Testis (tissue), 3 donors: ENCODE measurements around the gene CSRNP2. TPM values are rescaled to one million over a fixed set of nuclear protein-coding genes. Genes with fewer than 3 reads are reported as not detected.
A peak's percentile ranks its signal among the peaks of the same experiment; 100 is the strongest.

ENCODE experiments used
- DNase-seq: peaks from one replicate; pipeline ENCODE4 v3.0.0-alpha.2; 2019
- H3K27ac ChIP-seq, 2 donors: fragments of 200-600 bp; sonication (generic); one replicate each; pipeline ENCODE4 v1.5.1; 2019
- H3K27me3 ChIP-seq: fragments of 200-600 bp; sonication (generic); one replicate; pipeline ENCODE4 v1.5.1; 2019
- H3K36me3 ChIP-seq: fragments of 200-600 bp; sonication (generic); one replicate; pipeline ENCODE4 v1.5.1; 2017; ENCODE audit warnings: low read depth; ENCODE audit errors: missing control alignments
- H3K4me1 ChIP-seq: fragments of 200-600 bp; sonication (generic); one replicate; pipeline ENCODE4 v1.5.1; 2019
- H3K4me3 ChIP-seq, 2 donors: fragments of 200-600 bp; sonication (generic); one replicate each; pipeline ENCODE4 v1.5.1; 2017 to 2019
- H3K9me3 ChIP-seq: fragments of 200-600 bp; sonication (generic); one replicate; pipeline ENCODE4 v1.5.1; 2017
- POLR2A ChIP-seq: fragments of 450-650 bp; IDR thresholded peaks from one replicate; pipeline ENCODE4 v1.6.1; 2017; ENCODE audit warnings: antibody characterized with exemption, mild to moderate bottlenecking, moderate library complexity
- WGBS, 2 donors: methylation state at CpG; one replicate each; pipeline ENCODE4 v1.1.5; 2018; 5-methylcytosine and 5-hydroxymethylcytosine counted together
- intact Hi-C: fragments of 100-400 bp; cut with DNase I; formaldehyde crosslinking; loops from one replicate; pipeline ENCODE4 v1.15.1; 2023; ENCODE audit warnings: low total_unique reads
- polyA plus RNA-seq: library from polyadenylated mRNA; stranded (reverse); fragments of 350-450 nt; fragmentation: Illumina TruSeq; extraction: RNeasy Lipid Tissue Mini Kit (QIAGEN cat#74804); gene quantifications from one replicate; pipeline ENCODE4 v1.2.3, GENCODE V29; 2014; ENCODE audit warnings: low read depth, low replicate concordance; ENCODE audit not compliant: insufficient read depth
- small RNA-seq, 2 donors: library from RNA; depleted of rRNA; stranded (forward); fragments of <200 nt; gene quantifications; one replicate each; pipeline ENCODE3, GENCODE V24; 2016
- total RNA-seq, 2 donors: library from RNA; depleted of rRNA; stranded (reverse); fragments of >200 nt; gene quantifications; one replicate each; pipeline ENCODE4 v1.2.3, GENCODE V29; 2016
- TF ChIP-seq, protein P1 (sequence below), 3 experiments: fragments of 450-650 bp in 2 of 3; fragments of 200-600 bp in 1 of 3; sonication (generic) in 1 of 3; IDR thresholded peaks; one replicate each; pipeline ENCODE4 v1.5.1; 2016 to 2019; ENCODE audit warnings: antibody characterized with exemption in 3 of 3, mild to moderate bottlenecking in 2 of 3, moderate library complexity in 1 of 3

CSRNP2 gene
- total and polyA plus RNA-seq, 3 donors from 2014 or later, result 67.6 to 85.3 (median 74.8) TPM

DNA sequence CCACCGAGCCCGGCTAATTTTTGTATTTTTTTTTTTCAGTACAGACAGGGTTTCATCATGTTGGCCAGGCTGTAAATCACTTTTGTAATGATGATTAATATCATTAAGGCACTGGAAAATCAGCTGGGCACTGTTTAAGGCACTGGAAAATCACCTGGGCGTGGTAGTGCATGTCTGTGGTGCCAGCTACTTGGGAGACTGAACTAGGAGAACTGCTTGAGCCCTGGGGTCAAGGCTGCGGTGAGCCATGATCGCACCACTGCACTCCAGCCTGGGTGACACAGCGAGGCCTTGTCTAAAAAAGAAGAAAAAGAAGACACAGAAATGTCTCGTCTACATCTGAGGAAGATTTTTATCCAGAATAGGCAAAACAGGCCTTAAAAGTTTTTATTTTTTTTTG lies 70.0 kb downstream of the CSRNP2 start:
- WGBS, 2 donors, result 83 to 87% methylated on average over 7 of the region's 7 CpGs
- Histone ChIP-seq H3K4me3 (no peak overlapping the region), H3K9me3 (no peaks in the 10 kb centered on the region), H3K27ac (no peak overlapping the region), H3K27me3 (no peaks in the 10 kb centered on the region), H3K4me1 (peaks cover 27% of the 10 kb centered on the region), H3K36me3 (no peaks in the 10 kb centered on the region)
- intact Hi-C loops, result no loop called here
- TF ChIP-seq POLR2A, result no peak
- DNase-seq, result no peak

DNA sequence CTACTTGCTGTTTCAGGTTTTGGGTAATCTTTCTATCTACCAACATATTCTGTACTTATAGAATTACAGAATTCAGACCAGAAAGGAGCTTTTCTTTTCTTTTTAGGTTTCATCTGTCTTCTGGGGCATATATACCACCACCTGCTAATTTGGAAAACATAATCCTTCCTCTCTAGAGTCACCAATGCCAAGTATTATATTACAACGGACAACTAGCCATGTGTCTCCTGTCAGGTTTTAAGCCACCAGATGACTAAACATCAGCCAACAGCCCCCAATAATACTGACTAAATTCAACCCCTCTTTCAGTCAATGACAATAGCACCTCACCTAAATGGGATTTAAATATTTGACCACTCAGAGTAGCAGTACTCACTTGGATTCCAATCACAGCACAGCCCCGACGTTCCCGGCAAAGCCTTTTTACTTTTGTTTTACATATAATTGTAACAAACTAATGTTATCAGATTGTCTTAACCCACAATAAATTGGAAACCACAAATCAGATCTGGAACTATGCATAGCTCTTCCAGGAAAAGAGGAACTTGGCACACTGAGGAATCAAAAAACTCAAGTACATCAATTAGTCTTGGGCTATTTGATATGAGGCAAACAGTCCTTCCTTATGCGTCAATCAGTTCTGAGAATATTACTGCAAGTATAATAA lies 70.7 kb downstream of the CSRNP2 start:
- Histone ChIP-seq H3K27ac (peak overlapping the region in 1 of 2 donors; percentile 1), H3K4me1 (peaks cover 27% of the 10 kb centered on the region), H3K27me3 (no peaks in the 10 kb centered on the region), H3K36me3 (no peaks in the 10 kb centered on the region), H3K4me3 (no peak overlapping the region), H3K9me3 (no peaks in the 10 kb centered on the region)
- WGBS, 2 donors, result 55 to 80% methylated on average over 5 of the region's 5 CpGs
- intact Hi-C loops, result no loop called here
- TF ChIP-seq POLR2A, result no peak
- TF ChIP-seq, protein P1, sequence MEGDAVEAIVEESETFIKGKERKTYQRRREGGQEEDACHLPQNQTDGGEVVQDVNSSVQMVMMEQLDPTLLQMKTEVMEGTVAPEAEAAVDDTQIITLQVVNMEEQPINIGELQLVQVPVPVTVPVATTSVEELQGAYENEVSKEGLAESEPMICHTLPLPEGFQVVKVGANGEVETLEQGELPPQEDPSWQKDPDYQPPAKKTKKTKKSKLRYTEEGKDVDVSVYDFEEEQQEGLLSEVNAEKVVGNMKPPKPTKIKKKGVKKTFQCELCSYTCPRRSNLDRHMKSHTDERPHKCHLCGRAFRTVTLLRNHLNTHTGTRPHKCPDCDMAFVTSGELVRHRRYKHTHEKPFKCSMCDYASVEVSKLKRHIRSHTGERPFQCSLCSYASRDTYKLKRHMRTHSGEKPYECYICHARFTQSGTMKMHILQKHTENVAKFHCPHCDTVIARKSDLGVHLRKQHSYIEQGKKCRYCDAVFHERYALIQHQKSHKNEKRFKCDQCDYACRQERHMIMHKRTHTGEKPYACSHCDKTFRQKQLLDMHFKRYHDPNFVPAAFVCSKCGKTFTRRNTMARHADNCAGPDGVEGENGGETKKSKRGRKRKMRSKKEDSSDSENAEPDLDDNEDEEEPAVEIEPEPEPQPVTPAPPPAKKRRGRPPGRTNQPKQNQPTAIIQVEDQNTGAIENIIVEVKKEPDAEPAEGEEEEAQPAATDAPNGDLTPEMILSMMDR (IDR thresholded peaks at IDR 0.05), result no peak
- no peak for DNase-seq

GRCh38 chr12:51011955-51012354 lies 71.4 kb downstream of the CSRNP2 start:
- H3K4me1 ChIP-seq, result peaks cover 24% of the 10 kb centered on the region
- WGBS, 2 donors, result 67 to 76% methylated on average over 4 of the region's 4 CpGs
- H3K4me3 ChIP-seq, result no peak overlapping the region
- TF ChIP-seq POLR2A, result no peak
- TF ChIP-seq, protein P1 (IDR thresholded peaks at IDR 0.05), result no peak
- intact Hi-C loops, result no loop called here
- peak overlapping the region; percentile 1 to 12 for H3K27ac ChIP-seq
- DNase-seq, result peak; percentile 43
- no peaks in the 10 kb centered on the region for H3K27me3 ChIP-seq
- H3K9me3 ChIP-seq, result no peaks in the 10 kb centered on the region
- no peaks in the 10 kb centered on the region for H3K36me3 ChIP-seq

Small RNA genes lying within 50 kb of the gene (small RNA-seq; reads per million reads assigned to genes)
- 0 reads per million in 2 donors for gene RNU6-1273P
- 0 reads per million in 2 donors for gene RNU6-87P

Other genes starting within 250 kb of the CSRNP2 start
- gene TMPRSS12, start 240.7 kb downstream of the CSRNP2 start, total RNA-seq, result 1 to 10 TPM; 6.8 to 8.9 TPM
- gene TMPRSS12, start 240.7 kb downstream of the CSRNP2 start, polyA plus RNA-seq, result 65.6 TPM
- not detected for gene HIGD1C, start 131.1 kb downstream of the CSRNP2 start, total RNA-seq
- gene HIGD1C, start 131.1 kb downstream of the CSRNP2 start, polyA plus RNA-seq, result 3.4 TPM
- 10 to 100 TPM; 63.4 to 66.5 TPM for gene SLC11A2, start 57.2 kb downstream of the CSRNP2 start, total RNA-seq
- 42.9 TPM for gene SLC11A2, start 57.2 kb downstream of the CSRNP2 start, polyA plus RNA-seq
- gene LETMD1, start 35.3 kb downstream of the CSRNP2 start, total RNA-seq, result 10 to 100 TPM; 72.7 to 75.3 TPM
- gene LETMD1, start 35.3 kb downstream of the CSRNP2 start, polyA plus RNA-seq, result 61.2 TPM
- gene TFCP2, start 89.5 kb upstream of the CSRNP2 start, total RNA-seq, result 10 to 100 TPM; 13.8 to 16.2 TPM
- 17.2 TPM for gene TFCP2, start 89.5 kb upstream of the CSRNP2 start, polyA plus RNA-seq
- 1 to 10 TPM; 7.5 to 7.6 TPM for gene POU6F1, start 134.5 kb upstream of the CSRNP2 start, total RNA-seq
- gene POU6F1, start 134.5 kb upstream of the CSRNP2 start, polyA plus RNA-seq, result 4.4 TPM
- gene DAZAP2, start 155.2 kb upstream of the CSRNP2 start, total RNA-seq, result 100 to 1,000 TPM; 106 to 176 TPM
- 226 TPM for gene DAZAP2, start 155.2 kb upstream of the CSRNP2 start, polyA plus RNA-seq
- gene SMAGP, start 186.8 kb upstream of the CSRNP2 start, total RNA-seq, result 10 to 100 TPM; 12.2 to 13.5 TPM
- gene SMAGP, start 186.8 kb upstream of the CSRNP2 start, polyA plus RNA-seq, result 16.0 TPM
- 10 to 100 TPM; 10.9 to 13.4 TPM for gene BIN2, start 240.6 kb upstream of the CSRNP2 start, total RNA-seq
- gene BIN2, start 240.6 kb upstream of the CSRNP2 start, polyA plus RNA-seq, result 29.6 TPM